ENCODE measurements around the gene KCNG2.
A peak's percentile ranks its signal among the peaks of the same experiment; 100 is the strongest.

Gene KCNG2

GRCh38 chr18:79799619-79800370, 2.1 kb downstream of the KCNG2 start:
- Histone ChIP-seq H3K4me3 (ENCODE audit: low read depth, low read length, poor library complexity, severe bottlenecking) (peak overlapping the region; percentile 11), H3K27ac (ENCODE audit: low read depth, low read length, poor library complexity, severe bottlenecking) (peak overlapping the region; percentile 28), H3K4me2 (ENCODE audit: low read length) (peak overlapping the region; percentile 33), H3K4me1 (ENCODE audit: insufficient read depth, low read length, severe bottlenecking) (peaks cover 16% of the 10 kb centered on the region), H3K9me3 (ENCODE audit: low read length) (no peaks in the 10 kb centered on the region), H4K20me1 (ENCODE audit: insufficient read depth, low read length) (no peaks in the 10 kb centered on the region), H3K27me3 (ENCODE audit: insufficient read depth, low read length) (no peaks in the 10 kb centered on the region; the same call in none of the 2 replicates), H2AFZ (ENCODE audit: low read length) (no peak overlapping the region), H3F3A (ENCODE audit: insufficient read depth, low read length) (no peaks in the 10 kb centered on the region), H3K9me2 (ENCODE audit: low read depth, low read length) (no peaks in the 10 kb centered on the region), H3K36me3 (ENCODE audit: insufficient read depth, low read length) (no peaks in the 10 kb centered on the region), H3K79me2 (ENCODE audit: insufficient read depth, low read length) (no peaks in the 10 kb centered on the region), H3K9ac (ENCODE audit: low read length) (no peak overlapping the region)
- TF ChIP-seq EZH2 (IDR thresholded peaks at IDR 0.05; ENCODE audit: borderline replicate concordance, low read length): no peak
- no peak for TF ChIP-seq CTCF (IDR thresholded peaks at IDR 0.05; ENCODE audit: low read length)

- TF ChIP-seq EZH2 (IDR thresholded peaks at IDR 0.05; ENCODE audit: borderline replicate concordance, low read length) (no peak), CTCF (IDR thresholded peaks at IDR 0.05; ENCODE audit: low read length) (no peak)
- Histone ChIP-seq H3K36me3 (ENCODE audit: insufficient read depth, low read length) (no peaks in the 10 kb centered on the region), H3K9me2 (ENCODE audit: low read depth, low read length) (no peaks in the 10 kb centered on the region), H2AFZ (ENCODE audit: low read length) (no peak overlapping the region), H3K27me3 (ENCODE audit: insufficient read depth, low read length) (no peaks in the 10 kb centered on the region; the same call in none of the 2 replicates), H3K27ac (ENCODE audit: low read depth, low read length, poor library complexity, severe bottlenecking) (no peak overlapping the region), H3K9me3 (ENCODE audit: low read length) (no peaks in the 10 kb centered on the region), H3K4me3 (ENCODE audit: low read depth, low read length, poor library complexity, severe bottlenecking) (peak overlapping the region; percentile 11), H3K9ac (ENCODE audit: low read length) (no peak overlapping the region), H4K20me1 (ENCODE audit: insufficient read depth, low read length) (no peaks in the 10 kb centered on the region), H3F3A (ENCODE audit: insufficient read depth, low read length) (no peaks in the 10 kb centered on the region), H3K79me2 (ENCODE audit: insufficient read depth, low read length) (no peaks in the 10 kb centered on the region), H3K4me1 (ENCODE audit: insufficient read depth, low read length, severe bottlenecking) (peaks cover 23% of the 10 kb centered on the region), H3K4me2 (ENCODE audit: low read length) (peak overlapping the region; percentile 33; the same call in 1 of the 2 replicates)
Measured at GRCh38 chr18:79800371-79801180, 2.8 kb downstream of the KCNG2 start.

GRCh38 chr18:79801217-79801616, 3.5 kb downstream of the KCNG2 start:
- Histone ChIP-seq H2AFZ (ENCODE audit: low read length) (no peak overlapping the region), H3F3A (ENCODE audit: insufficient read depth, low read length) (no peaks in the 10 kb centered on the region), H3K4me1 (ENCODE audit: insufficient read depth, low read length, severe bottlenecking) (peaks cover 28% of the 10 kb centered on the region), H3K79me2 (ENCODE audit: insufficient read depth, low read length) (no peaks in the 10 kb centered on the region), H3K4me3 (ENCODE audit: low read depth, low read length, poor library complexity, severe bottlenecking) (no peak overlapping the region), H3K4me2 (ENCODE audit: low read length) (no peak overlapping the region), H3K36me3 (ENCODE audit: insufficient read depth, low read length) (no peaks in the 10 kb centered on the region), H3K9ac (ENCODE audit: low read length) (no peak overlapping the region), H3K27me3 (ENCODE audit: insufficient read depth, low read length) (peaks cover 6% of the 10 kb centered on the region), H3K9me3 (ENCODE audit: low read length) (no peaks in the 10 kb centered on the region), H3K9me2 (ENCODE audit: low read depth, low read length) (no peaks in the 10 kb centered on the region), H4K20me1 (ENCODE audit: insufficient read depth, low read length) (no peaks in the 10 kb centered on the region), H3K27ac (ENCODE audit: low read depth, low read length, poor library complexity, severe bottlenecking) (no peak overlapping the region)
- no peak for TF ChIP-seq EZH2 (IDR thresholded peaks at IDR 0.05; ENCODE audit: borderline replicate concordance, low read length)
